ENCODE data around the gene SHOC2. TPM values are rescaled to one million over a fixed set of nuclear protein-coding genes. Genes with fewer than 3 reads are reported as not detected.

The SHOC2 gene
- total RNA-seq, 2 donors from 2014 or later = 32.9 to 48.9 TPM

DNA sequence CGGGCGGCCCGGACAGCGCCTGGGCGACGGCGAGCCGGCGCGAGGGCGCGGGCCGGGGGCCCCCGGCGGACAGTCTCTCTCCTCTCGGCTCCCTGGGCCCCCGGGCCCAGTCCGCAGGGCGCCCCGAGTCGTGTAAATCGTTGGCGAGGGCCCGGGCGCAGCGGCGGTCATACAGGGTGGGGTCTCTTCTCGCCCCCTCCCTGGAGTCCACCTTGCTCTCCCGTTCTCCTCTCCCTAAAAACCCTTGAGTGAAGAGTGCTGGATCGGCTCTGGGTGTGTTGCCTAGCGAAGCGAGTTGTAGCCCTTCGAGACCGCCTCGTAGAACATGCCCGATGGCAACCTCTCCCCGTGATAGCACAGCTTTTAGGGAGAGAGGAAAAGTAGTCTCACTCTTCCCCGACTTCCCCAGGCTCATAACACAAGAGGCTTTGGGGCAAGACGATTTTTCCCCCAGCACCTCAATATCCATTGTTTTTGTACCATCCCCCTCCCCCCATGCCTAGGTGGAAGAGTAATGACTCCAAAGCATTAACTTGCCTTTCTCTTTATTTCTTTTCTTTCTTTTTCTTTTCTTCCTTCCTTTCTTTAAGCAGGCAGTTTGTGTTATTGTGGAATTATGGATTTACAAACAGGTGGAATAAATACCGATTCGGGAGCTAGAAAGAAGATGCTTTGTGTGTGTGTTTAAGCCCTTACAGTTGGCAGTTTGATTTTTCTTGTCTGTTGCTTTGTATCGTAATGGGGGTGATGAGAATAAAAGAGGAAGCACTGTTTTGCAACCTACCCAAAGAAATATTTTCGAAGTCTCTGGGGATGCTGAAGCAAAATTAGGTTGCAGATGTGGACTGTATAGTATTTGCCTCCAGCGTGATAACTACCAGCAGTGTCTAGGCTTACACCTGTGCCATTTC, 822 bp downstream of the SHOC2 start:
- no peaks in the 10 kb centered on the region for H3K9me3 ChIP-seq
- peak overlapping the region; percentile 80 to 82 for H3K4me3 ChIP-seq
- H3K36me3 ChIP-seq = no peaks in the 10 kb centered on the region
- no peaks in the 10 kb centered on the region for H3K27me3 ChIP-seq
- peak overlapping the region; percentile 98 to 99 for H3K27ac ChIP-seq
- peak; percentile 62 for DNase-seq (ENCODE audit: low spot score)
- TF ChIP-seq, protein P1, sequence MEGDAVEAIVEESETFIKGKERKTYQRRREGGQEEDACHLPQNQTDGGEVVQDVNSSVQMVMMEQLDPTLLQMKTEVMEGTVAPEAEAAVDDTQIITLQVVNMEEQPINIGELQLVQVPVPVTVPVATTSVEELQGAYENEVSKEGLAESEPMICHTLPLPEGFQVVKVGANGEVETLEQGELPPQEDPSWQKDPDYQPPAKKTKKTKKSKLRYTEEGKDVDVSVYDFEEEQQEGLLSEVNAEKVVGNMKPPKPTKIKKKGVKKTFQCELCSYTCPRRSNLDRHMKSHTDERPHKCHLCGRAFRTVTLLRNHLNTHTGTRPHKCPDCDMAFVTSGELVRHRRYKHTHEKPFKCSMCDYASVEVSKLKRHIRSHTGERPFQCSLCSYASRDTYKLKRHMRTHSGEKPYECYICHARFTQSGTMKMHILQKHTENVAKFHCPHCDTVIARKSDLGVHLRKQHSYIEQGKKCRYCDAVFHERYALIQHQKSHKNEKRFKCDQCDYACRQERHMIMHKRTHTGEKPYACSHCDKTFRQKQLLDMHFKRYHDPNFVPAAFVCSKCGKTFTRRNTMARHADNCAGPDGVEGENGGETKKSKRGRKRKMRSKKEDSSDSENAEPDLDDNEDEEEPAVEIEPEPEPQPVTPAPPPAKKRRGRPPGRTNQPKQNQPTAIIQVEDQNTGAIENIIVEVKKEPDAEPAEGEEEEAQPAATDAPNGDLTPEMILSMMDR (IDR thresholded peaks at IDR 0.05) = no peak
- peaks cover 0 to 36% of the 10 kb centered on the region in 2 donors for H3K4me1 ChIP-seq

DNA sequence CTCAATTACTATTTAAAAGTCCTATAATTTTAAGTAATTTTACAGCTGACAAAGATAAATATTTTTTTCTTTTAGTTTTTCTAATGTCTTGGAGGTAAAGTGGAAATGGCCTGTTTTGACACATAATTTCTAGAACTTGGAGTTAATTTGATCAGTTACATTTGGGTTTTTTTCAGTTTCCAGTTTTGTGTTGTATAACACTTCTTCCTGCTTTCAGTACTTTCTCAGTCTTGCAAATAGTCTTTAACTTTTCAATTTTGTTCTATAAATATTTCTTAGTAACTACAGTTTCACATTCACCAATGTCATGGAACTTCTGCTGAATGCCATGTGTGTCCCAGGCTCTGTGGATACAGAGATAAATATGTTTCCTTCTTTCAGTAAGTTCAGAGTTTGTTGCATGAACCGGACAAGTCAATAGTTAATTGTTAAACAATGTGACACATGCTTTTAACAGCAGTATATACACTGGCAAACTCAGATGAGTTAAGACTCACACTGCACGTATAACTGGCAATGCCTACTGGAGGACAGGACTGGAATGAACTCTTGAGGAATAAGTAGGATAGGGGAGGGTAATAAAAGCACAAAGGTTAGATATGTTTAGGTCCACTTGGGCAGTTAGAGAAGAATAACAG, 4.6 kb downstream of the SHOC2 start:
- H3K4me1 ChIP-seq = peaks cover 0 to 31% of the 10 kb centered on the region in 2 donors
- no peaks in the 10 kb centered on the region for H3K36me3 ChIP-seq
- H3K4me3 ChIP-seq = no peak overlapping the region
- H3K27ac ChIP-seq = no peak overlapping the region
- no peaks in the 10 kb centered on the region for H3K9me3 ChIP-seq
- no peaks in the 10 kb centered on the region for H3K27me3 ChIP-seq
- TF ChIP-seq, protein P1 (IDR thresholded peaks at IDR 0.05) = no peak
- no peak for DNase-seq (ENCODE audit: low spot score)

DNA sequence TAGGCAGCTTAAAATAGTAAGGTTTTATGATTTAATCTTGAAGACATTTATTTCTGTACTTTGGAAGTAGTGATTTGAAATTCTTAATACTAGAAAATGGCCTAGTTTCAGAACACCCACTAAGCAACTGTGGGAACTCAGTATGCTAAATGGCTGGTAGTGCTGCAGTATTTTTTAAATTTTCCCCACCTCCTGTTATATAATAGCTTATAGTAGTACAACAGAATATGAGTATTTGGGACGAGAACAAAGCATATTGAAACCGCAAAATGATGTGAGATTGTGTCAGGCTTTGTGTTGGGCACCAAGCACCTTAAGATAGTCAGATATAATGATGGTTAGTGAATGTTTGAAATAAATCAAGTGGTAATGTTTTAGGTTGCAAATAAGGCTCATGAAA, 8.1 kb downstream of the SHOC2 start:
- Histone ChIP-seq H3K4me3 (no peak overlapping the region), H3K27ac (no peak overlapping the region), H3K27me3 (no peaks in the 10 kb centered on the region), H3K9me3 (no peaks in the 10 kb centered on the region), H3K36me3 (no peaks in the 10 kb centered on the region), H3K4me1 (peaks cover 0 to 26% of the 10 kb centered on the region in 2 donors)
- TF ChIP-seq, protein P1 (IDR thresholded peaks at IDR 0.05) = no peak
- no peak for DNase-seq (ENCODE audit: low spot score)

DNA sequence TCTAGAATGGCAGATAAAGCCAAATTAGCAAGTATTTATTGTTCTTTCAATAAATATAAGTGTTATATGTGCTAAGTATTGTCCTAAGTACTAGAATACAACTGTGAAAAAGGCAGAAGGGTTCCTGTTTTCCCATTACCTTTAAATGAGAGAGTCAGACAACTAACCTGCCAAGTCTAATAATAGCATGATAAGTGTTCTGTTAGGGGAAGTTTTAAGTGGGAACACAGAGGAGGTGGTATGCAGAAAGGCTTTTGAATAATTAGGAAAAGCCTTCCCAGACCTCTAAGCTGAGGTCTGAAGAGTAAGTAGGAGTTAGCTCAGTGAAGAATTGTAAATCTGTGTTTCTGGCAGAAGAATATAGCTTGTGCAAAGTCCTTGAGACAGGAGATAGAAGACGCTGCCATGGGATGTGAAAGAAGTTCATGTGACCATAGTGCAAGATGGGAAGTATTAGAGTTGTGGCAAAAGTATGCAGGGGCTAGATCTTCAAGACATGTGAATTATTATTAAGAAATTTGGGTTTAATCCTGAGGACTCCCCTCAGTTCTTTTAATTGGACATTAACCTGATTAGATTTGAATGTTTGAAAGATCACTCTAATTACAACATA, 12.5 kb downstream of the SHOC2 start:
- no peaks in the 10 kb centered on the region for H3K9me3 ChIP-seq
- H3K4me1 ChIP-seq = peaks cover 0 to 16% of the 10 kb centered on the region in 2 donors
- peak overlapping the region; percentile 15 to 61 for H3K27ac ChIP-seq
- no peak overlapping the region for H3K4me3 ChIP-seq
- no peaks in the 10 kb centered on the region for H3K36me3 ChIP-seq
- DNase-seq (ENCODE audit: low spot score) = no peak
- TF ChIP-seq, protein P1 (IDR thresholded peaks at IDR 0.05) = no peak
- no peaks in the 10 kb centered on the region for H3K27me3 ChIP-seq

DNA sequence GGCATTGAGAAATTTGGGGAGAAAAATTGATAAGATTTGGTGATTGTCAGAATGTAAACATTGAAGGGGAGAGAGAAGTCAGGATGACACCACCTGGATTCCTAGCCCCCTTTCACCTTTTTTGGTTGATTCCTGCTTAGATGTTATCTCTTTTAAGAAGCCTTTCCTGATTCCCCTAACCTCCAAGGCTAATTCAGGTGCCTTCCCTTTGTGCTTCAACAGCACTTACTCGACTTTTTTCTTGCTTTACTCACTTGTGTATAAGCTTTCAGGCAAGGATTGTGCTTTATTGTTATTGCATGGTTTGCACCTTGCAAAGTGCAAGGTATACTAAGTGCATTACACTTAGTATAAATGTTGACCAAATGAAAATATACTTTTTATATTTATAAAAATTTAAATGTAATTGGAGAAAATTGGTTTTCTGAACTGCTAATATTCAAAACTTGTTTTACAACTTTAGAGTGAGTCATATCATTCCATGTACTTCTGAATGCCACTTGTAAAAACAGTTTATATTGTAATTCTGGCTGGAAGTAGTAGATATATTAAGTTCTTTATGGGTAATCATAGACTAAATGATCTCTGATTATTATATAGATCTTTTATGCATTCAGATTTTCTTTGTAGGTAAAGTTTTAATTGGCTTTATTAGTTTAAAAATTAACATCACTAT, 13.2 kb downstream of the SHOC2 start:
- DNase-seq (ENCODE audit: low spot score) = no peak
- Histone ChIP-seq H3K36me3 (no peaks in the 10 kb centered on the region), H3K4me3 (no peak overlapping the region), H3K4me1 (peaks cover 0 to 12% of the 10 kb centered on the region in 2 donors), H3K27ac (peak overlapping the region in 1 of 2 donors; percentile 61), H3K9me3 (no peaks in the 10 kb centered on the region), H3K27me3 (no peaks in the 10 kb centered on the region)
- TF ChIP-seq, protein P1 (IDR thresholded peaks at IDR 0.05) = no peak

Measured in right atrium auricular region (tissue), 2 donors.